ENCODE data around the gene PCIF1. TPM values are rescaled to one million over a fixed set of nuclear protein-coding genes. Genes with fewer than 3 reads are reported as not detected.

Gene PCIF1
- total RNA-seq, 1 donor from 2014 or later: 55.7 TPM

DNA sequence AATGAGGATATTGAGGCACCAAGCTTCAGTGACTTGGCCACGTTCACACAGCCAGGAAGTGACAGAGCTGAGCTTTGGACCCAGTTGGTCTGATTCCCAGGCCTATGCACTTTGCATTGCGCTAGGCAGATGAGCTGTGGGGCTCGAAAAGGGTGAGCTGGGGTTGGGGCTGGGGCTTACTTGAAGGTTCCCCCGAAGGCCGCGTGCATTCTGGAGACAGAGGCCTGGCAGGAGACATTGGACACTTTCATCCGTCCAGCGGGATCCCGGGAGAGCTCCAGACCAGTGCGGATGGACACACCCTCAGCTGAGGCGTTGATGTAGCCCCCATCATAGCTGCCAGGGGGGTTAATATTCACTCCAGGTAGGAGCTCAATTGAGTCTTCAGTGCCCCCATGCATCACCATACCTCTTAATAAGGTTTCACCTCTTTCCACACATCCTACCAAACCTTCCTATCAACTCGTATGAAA is 25.1 kb upstream of the PCIF1 start:
- Mint-ChIP-seq H3K4me3 (no peak overlapping the region), H3K27me3 (peaks cover 3% of the 10 kb centered on the region), H3K27ac (no peak overlapping the region), H3K36me3 (ENCODE audit: low read depth) (no peaks in the 10 kb centered on the region), H3K9me3 (no peaks in the 10 kb centered on the region), H3K4me1 (peaks cover 28% of the 10 kb centered on the region)
- ATAC-seq (ENCODE audit: low read depth): no peak
- intact Hi-C loops (cut with micrococcal nuclease): no loop called here
- POLR2A ChIA-PET: interaction anchor here (0.9 to 3.7 kb wide), 5 partner anchors 16 to 62 kb away, joined by 3 to 68 read pairs (median 9); partner anchors contain the start of genes CTSA, NEURL2, PCIF1 and ZNF335
- no peak for DNase-seq
- CTCF ChIA-PET: interaction anchor here (1.0 kb wide), 1 partner anchor 19 kb away, joined by 4 read pairs; no protein-coding TSS in a partner anchor
- TF ChIP-seq CTCF (IDR thresholded peaks at IDR 0.05): no peak

- DNase-seq: no peak
- intact Hi-C loops (cut with micrococcal nuclease): loop anchor here (1.0 to 2.0 kb wide), 3 partner anchors 19 to 497 kb away; partner anchors contain the start of genes CTSA, ELMO2 and NEURL2
- H3K4me1 Mint-ChIP-seq: peaks cover 31% of the 10 kb centered on the region
- peaks cover 6% of the 10 kb centered on the region for H3K27me3 Mint-ChIP-seq
- no peak for TF ChIP-seq CTCF (IDR thresholded peaks at IDR 0.05)
- ChIA-PET CTCF (interaction anchor here (1.0 kb wide), 1 partner anchor 20 kb away, joined by 4 read pairs; no protein-coding TSS in a partner anchor), POLR2A (interaction anchor here (0.6 to 3.7 kb wide), 8 partner anchors 16 to 940 kb away, joined by 3 to 68 read pairs (median 8); partner anchors contain the start of genes ACOT8, CTSA, NEURL2 and PCIF1)
- no peaks in the 10 kb centered on the region for H3K36me3 Mint-ChIP-seq (ENCODE audit: low read depth)
- peak overlapping the region; percentile 90 for H3K4me3 Mint-ChIP-seq
- no peaks in the 10 kb centered on the region for H3K9me3 Mint-ChIP-seq
- H3K27ac Mint-ChIP-seq: peak overlapping the region; percentile 83
- no peak for ATAC-seq (ENCODE audit: low read depth)
These were observed 24.4 kb upstream of the PCIF1 start for GRCh38 chr20:45909817-45910669.

- Mint-ChIP-seq H3K27me3 (peaks cover 6% of the 10 kb centered on the region), H3K4me3 (peak overlapping the region; percentile 90), H3K27ac (peak overlapping the region; percentile 83), H3K9me3 (no peaks in the 10 kb centered on the region), H3K4me1 (peaks cover 31% of the 10 kb centered on the region), H3K36me3 (ENCODE audit: low read depth) (no peaks in the 10 kb centered on the region)
- ChIA-PET POLR2A (interaction anchor here (0.6 to 3.7 kb wide), 10 partner anchors 9 to 941 kb away, joined by 3 to 68 read pairs (median 6); partner anchors contain the start of genes ACOT8, CTSA, NEURL2 and PCIF1), CTCF (interaction anchor here (1.0 kb wide), 1 partner anchor 20 kb away, joined by 3 read pairs; the partner anchor contains the start of genes CTSA and NEURL2)
- no peak for TF ChIP-seq CTCF (IDR thresholded peaks at IDR 0.05)
- intact Hi-C loops (cut with micrococcal nuclease): loop anchor here (1.0 to 2.0 kb wide), 7 partner anchors 20 to 496 kb away; partner anchors contain the start of genes ACOT8, CTSA, ELMO2 and NEURL2
- peak; percentile 92 for ATAC-seq (ENCODE audit: low read depth)
- peak; percentile 97 for DNase-seq
These were observed 23.6 kb upstream of the PCIF1 start for GRCh38 chr20:45910670-45911485.

- intact Hi-C loops (cut with micrococcal nuclease): loop anchor here (1.0 to 2.0 kb wide), 6 partner anchors 24 to 495 kb away; partner anchors contain the start of genes ACOT8, ELMO2, UBE2C and ZSWIM1
- CTCF ChIA-PET: interaction anchor here (1.0 kb wide), 1 partner anchor 21 kb away, joined by 3 read pairs; the partner anchor contains the start of genes CTSA and NEURL2
- peak within 1 kb of the TSS; percentile 90 for H3K4me3 Mint-ChIP-seq
- no peaks in the 10 kb centered on the region for H3K9me3 Mint-ChIP-seq
- peak within 1 kb of the TSS; percentile 83 for H3K27ac Mint-ChIP-seq
- H3K36me3 Mint-ChIP-seq (ENCODE audit: low read depth): no peaks in the 10 kb centered on the region
- POLR2A ChIA-PET: interaction anchor here (1.0 to 3.7 kb wide), 6 partner anchors 10 to 60 kb away, joined by 3 to 68 read pairs (median 9); partner anchors contain the start of genes ACOT8, CTSA, NEURL2 and PCIF1
- ATAC-seq (ENCODE audit: low read depth) (no peak), DNase-seq (peak; percentile 36)
- H3K27me3 Mint-ChIP-seq: peaks cover 12% of the 10 kb centered on the region
- H3K4me1 Mint-ChIP-seq: peaks cover 31% of the 10 kb centered on the region
- no peak for TF ChIP-seq CTCF (IDR thresholded peaks at IDR 0.05)
These were observed 22.8 kb upstream of the PCIF1 start, which contains the start of gene PLTP for GRCh38 chr20:45911486-45912343. TSS of gene PLTP (minus strand) at chr20:45912155. CDS start at chr20:45911452, 703 bp downstream.
